ENCODE data around the gene RAPGEF6. TPM values are rescaled to one million over a fixed set of nuclear protein-coding genes. Genes with fewer than 3 reads are reported as not detected.

The RAPGEF6 gene
- total RNA-seq, 1 experiment from 2014 or later = 25.0 TPM

- Histone ChIP-seq H3K9me3 (ENCODE audit: control insufficient read depth, insufficient read depth, low read depth, low read length) (no peaks in the 10 kb centered on the region), H3K27me3 (ENCODE audit: control insufficient read depth, insufficient read depth, low read length) (no peaks in the 10 kb centered on the region), H3K4me1 (ENCODE audit: control insufficient read depth, insufficient read depth, low read length) (no peaks in the 10 kb centered on the region), H3K36me3 (ENCODE audit: control insufficient read depth, insufficient read depth, low read length) (peaks cover 35% of the 10 kb centered on the region), H3K4me3 (ENCODE audit: low read depth in 2 of 2, low read length in 2 of 2) (no peak overlapping the region), H3K27ac (ENCODE audit: low read length) (no peak overlapping the region)
- POLR2A ChIA-PET = no interaction called here
- no peak for TF ChIP-seq REST (IDR thresholded peaks at IDR 0.05; ENCODE audit: insufficient read depth in 1 of 2, low read depth in 2 of 2, low read length in 1 of 2)
- TF ChIP-seq TCF7L2 (IDR thresholded peaks at IDR 0.05; ENCODE audit: low read depth, low read length) = no peak
- TF ChIP-seq POLR2AphosphoS5 (IDR thresholded peaks at IDR 0.05; ENCODE audit: low read depth, low read length) = no peak
- TF ChIP-seq CTCF (IDR thresholded peaks at IDR 0.05) = no peak
- no peak for TF ChIP-seq SIN3A (IDR thresholded peaks at IDR 0.05; ENCODE audit: borderline replicate concordance, insufficient read depth, low read depth, low read length)
- DNase-seq (ENCODE audit: low read depth, low spot score) = no peak
- intact Hi-C loops (cut with micrococcal nuclease; ENCODE audit: unreplicated experiment) = no loop called here
- ATAC-seq = no peak
- CTCF ChIA-PET = no interaction called here
- in situ Hi-C loops (cut with HindIII; ENCODE audit: low pct_unique_long_range_greater_than_20kb, low sequenced_read_pairs) = no loop called here
- BruUV-seq (replicated peaks) = no TSS peak
Observed at GRCh38 chr5:131430794-131431193, 204.2 kb downstream of the RAPGEF6 start.

DNA sequence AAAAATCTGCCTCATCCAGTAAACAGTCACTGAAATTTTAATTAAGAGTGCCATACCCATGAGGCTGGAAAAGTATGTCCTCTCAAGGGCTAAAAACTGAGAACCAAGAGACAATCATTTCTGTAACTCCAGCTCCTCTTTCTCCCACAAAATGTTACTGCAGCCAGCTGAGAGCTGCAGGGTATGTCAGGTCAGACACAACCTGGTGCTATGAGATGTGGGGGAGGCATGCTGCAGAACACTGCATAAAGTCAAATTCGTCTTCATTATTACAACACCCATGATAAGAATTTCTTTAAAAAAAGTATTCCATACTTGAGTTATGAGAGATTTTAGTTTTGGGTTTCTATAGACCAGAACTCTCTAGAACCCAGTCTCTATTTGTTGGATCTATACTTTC is 209.0 kb downstream of the RAPGEF6 start:
- no peak for TF ChIP-seq TCF7L2 (IDR thresholded peaks at IDR 0.05; ENCODE audit: low read depth, low read length)
- TF ChIP-seq CTCF (IDR thresholded peaks at IDR 0.05) = no peak
- TF ChIP-seq SIN3A (IDR thresholded peaks at IDR 0.05; ENCODE audit: borderline replicate concordance, insufficient read depth, low read depth, low read length) = no peak
- no peak for TF ChIP-seq REST (IDR thresholded peaks at IDR 0.05; ENCODE audit: insufficient read depth in 1 of 2, low read depth in 2 of 2, low read length in 1 of 2)
- TF ChIP-seq POLR2AphosphoS5 (IDR thresholded peaks at IDR 0.05; ENCODE audit: low read depth, low read length) = no peak
- no peaks in the 10 kb centered on the region for H3K4me1 ChIP-seq (ENCODE audit: control insufficient read depth, insufficient read depth, low read length)
- intact Hi-C loops (cut with micrococcal nuclease; ENCODE audit: unreplicated experiment) = no loop called here
- H3K27me3 ChIP-seq (ENCODE audit: control insufficient read depth, insufficient read depth, low read length) = no peaks in the 10 kb centered on the region
- in situ Hi-C loops (cut with HindIII; ENCODE audit: low pct_unique_long_range_greater_than_20kb, low sequenced_read_pairs) = no loop called here
- ATAC-seq = no peak
- no peak overlapping the region for H3K4me3 ChIP-seq (ENCODE audit: low read depth in 2 of 2, low read length in 2 of 2)
- peaks cover 22% of the 10 kb centered on the region for H3K36me3 ChIP-seq (ENCODE audit: control insufficient read depth, insufficient read depth, low read length)
- H3K9me3 ChIP-seq (ENCODE audit: control insufficient read depth, insufficient read depth, low read depth, low read length) = no peaks in the 10 kb centered on the region
- no peak overlapping the region for H3K27ac ChIP-seq (ENCODE audit: low read length)
- BruUV-seq (replicated peaks) = no TSS peak
- ChIA-PET CTCF (no interaction called here), POLR2A (no interaction called here)
- DNase-seq (ENCODE audit: low read depth, low spot score) = no peak
